ENCODE data around the gene ALK. TPM values are rescaled to one million over a fixed set of nuclear protein-coding genes. Genes with fewer than 3 reads are reported as not detected.

ALK gene
- total and polyA plus RNA-seq, 2 donors = 0.19 to 0.21 TPM

- WGBS = 92% methylated on average over 1 of the region's 1 CpG
- H3K36me3 ChIP-seq (ENCODE audit: control insufficient read depth in 2 of 2, insufficient read depth in 2 of 2, low read length in 1 of 2) = no peaks in the 10 kb centered on the region
- DNase-seq (ENCODE audit: low read depth in 6 of 9, low spot score in 9 of 9) = no peak
- H3K9me3 ChIP-seq (ENCODE audit: control insufficient read depth in 2 of 2, insufficient read depth in 1 of 2, low read length in 1 of 2) = no peaks in the 10 kb centered on the region
- no peaks in the 10 kb centered on the region for H3K27me3 ChIP-seq (ENCODE audit: control insufficient read depth in 2 of 2, insufficient read depth in 1 of 2, low read length in 1 of 2)
- no peak overlapping the region for H3K27ac ChIP-seq (ENCODE audit: low read depth in 1 of 2, low read length in 1 of 2)
- H3K4me3 ChIP-seq (ENCODE audit: low read length in 2 of 2) = no peak overlapping the region
- H3K4me1 ChIP-seq (ENCODE audit: control insufficient read depth in 2 of 2, insufficient read depth in 2 of 2, low read length in 2 of 2) = peaks cover 0 to 2% of the 10 kb centered on the region in 2 donors
These were observed 155.7 kb downstream of the ALK start for GRCh38 chr2:29765721-29766120.

GRCh38 chr2:29763371-29763770 lies 158.0 kb downstream of the ALK start:
- peaks cover 0 to 2% of the 10 kb centered on the region in 2 donors for H3K4me1 ChIP-seq (ENCODE audit: control insufficient read depth in 2 of 2, insufficient read depth in 2 of 2, low read length in 2 of 2)
- WGBS = 60% methylated on average over 3 of the region's 3 CpGs
- H3K4me3 ChIP-seq (ENCODE audit: low read length in 2 of 2) = no peak overlapping the region
- H3K27ac ChIP-seq (ENCODE audit: low read depth in 1 of 2, low read length in 1 of 2) = no peak overlapping the region
- DNase-seq (ENCODE audit: low read depth in 6 of 9, low spot score in 9 of 9) = no peak
- H3K27me3 ChIP-seq (ENCODE audit: control insufficient read depth in 2 of 2, insufficient read depth in 1 of 2, low read length in 1 of 2) = no peaks in the 10 kb centered on the region
- no peaks in the 10 kb centered on the region for H3K36me3 ChIP-seq (ENCODE audit: control insufficient read depth in 2 of 2, insufficient read depth in 2 of 2, low read length in 1 of 2)
- H3K9me3 ChIP-seq (ENCODE audit: control insufficient read depth in 2 of 2, insufficient read depth in 1 of 2, low read length in 1 of 2) = no peaks in the 10 kb centered on the region

GRCh38 chr2:29762239-29762638 lies 159.1 kb downstream of the ALK start:
- H3K27ac ChIP-seq (ENCODE audit: low read depth in 1 of 2, low read length in 1 of 2) = no peak overlapping the region
- WGBS = 94% methylated on average over 5 of the region's 5 CpGs
- H3K36me3 ChIP-seq (ENCODE audit: control insufficient read depth in 2 of 2, insufficient read depth in 2 of 2, low read length in 1 of 2) = no peaks in the 10 kb centered on the region

GRCh38 chr2:29761278-29761677 lies 160.1 kb downstream of the ALK start:
- H3K9me3 ChIP-seq (ENCODE audit: control insufficient read depth in 2 of 2, insufficient read depth in 1 of 2, low read length in 1 of 2) = no peaks in the 10 kb centered on the region
- no peak for DNase-seq (ENCODE audit: low read depth in 6 of 9, low spot score in 9 of 9)
- H3K4me3 ChIP-seq (ENCODE audit: low read length in 2 of 2) = no peak overlapping the region
- no peaks in the 10 kb centered on the region for H3K36me3 ChIP-seq (ENCODE audit: control insufficient read depth in 2 of 2, insufficient read depth in 2 of 2, low read length in 1 of 2)
- no peak overlapping the region for H3K27ac ChIP-seq (ENCODE audit: low read depth in 1 of 2, low read length in 1 of 2)
- peaks cover 0 to 2% of the 10 kb centered on the region in 2 donors for H3K4me1 ChIP-seq (ENCODE audit: control insufficient read depth in 2 of 2, insufficient read depth in 2 of 2, low read length in 2 of 2)
- H3K27me3 ChIP-seq (ENCODE audit: control insufficient read depth in 2 of 2, insufficient read depth in 1 of 2, low read length in 1 of 2) = no peaks in the 10 kb centered on the region
- 87% methylated on average over 1 of the region's 1 CpG for WGBS

More at GRCh38 chr2:29762239-29762638, 159.1 kb downstream of the ALK start:
- no peak for DNase-seq (ENCODE audit: low read depth in 6 of 9, low spot score in 9 of 9)
- Histone ChIP-seq H3K27me3 (ENCODE audit: control insufficient read depth in 2 of 2, insufficient read depth in 1 of 2, low read length in 1 of 2) (no peaks in the 10 kb centered on the region), H3K9me3 (ENCODE audit: control insufficient read depth in 2 of 2, insufficient read depth in 1 of 2, low read length in 1 of 2) (no peaks in the 10 kb centered on the region), H3K4me3 (ENCODE audit: low read length in 2 of 2) (no peak overlapping the region), H3K4me1 (ENCODE audit: control insufficient read depth in 2 of 2, insufficient read depth in 2 of 2, low read length in 2 of 2) (peaks cover 0 to 2% of the 10 kb centered on the region in 2 donors)

- Histone ChIP-seq H3K9me3 (ENCODE audit: control insufficient read depth in 2 of 2, insufficient read depth in 1 of 2, low read length in 1 of 2) (no peaks in the 10 kb centered on the region), H3K27me3 (ENCODE audit: control insufficient read depth in 2 of 2, insufficient read depth in 1 of 2, low read length in 1 of 2) (no peaks in the 10 kb centered on the region), H3K4me3 (ENCODE audit: low read length in 2 of 2) (no peak overlapping the region), H3K36me3 (ENCODE audit: control insufficient read depth in 2 of 2, insufficient read depth in 2 of 2, low read length in 1 of 2) (no peaks in the 10 kb centered on the region), H3K4me1 (ENCODE audit: control insufficient read depth in 2 of 2, insufficient read depth in 2 of 2, low read length in 2 of 2) (peaks cover 0 to 2% of the 10 kb centered on the region in 2 donors), H3K27ac (ENCODE audit: low read depth in 1 of 2, low read length in 1 of 2) (no peak overlapping the region)
- 98% methylated on average over 3 of the region's 3 CpGs for WGBS
- DNase-seq (ENCODE audit: low read depth in 6 of 9, low spot score in 9 of 9) = no peak
These were observed 161.4 kb downstream of the ALK start for GRCh38 chr2:29760008-29760407.

- Histone ChIP-seq H3K9me3 (ENCODE audit: control insufficient read depth in 2 of 2, insufficient read depth in 1 of 2, low read length in 1 of 2) (no peaks in the 10 kb centered on the region), H3K27ac (ENCODE audit: low read depth in 1 of 2, low read length in 1 of 2) (no peak overlapping the region), H3K4me3 (ENCODE audit: low read length in 2 of 2) (no peak overlapping the region), H3K36me3 (ENCODE audit: control insufficient read depth in 2 of 2, insufficient read depth in 2 of 2, low read length in 1 of 2) (no peaks in the 10 kb centered on the region), H3K4me1 (ENCODE audit: control insufficient read depth in 2 of 2, insufficient read depth in 2 of 2, low read length in 2 of 2) (peaks cover 0 to 2% of the 10 kb centered on the region in 2 donors), H3K27me3 (ENCODE audit: control insufficient read depth in 2 of 2, insufficient read depth in 1 of 2, low read length in 1 of 2) (no peaks in the 10 kb centered on the region)
- WGBS = 94% methylated on average over 4 of the region's 4 CpGs
- no peak for DNase-seq (ENCODE audit: low read depth in 6 of 9, low spot score in 9 of 9)
These were observed 162.0 kb downstream of the ALK start for GRCh38 chr2:29759360-29759759.

- Histone ChIP-seq H3K27ac (ENCODE audit: low read depth in 1 of 2, low read length in 1 of 2) (no peak overlapping the region), H3K4me3 (ENCODE audit: low read length in 2 of 2) (no peak overlapping the region), H3K9me3 (ENCODE audit: control insufficient read depth in 2 of 2, insufficient read depth in 1 of 2, low read length in 1 of 2) (no peaks in the 10 kb centered on the region), H3K36me3 (ENCODE audit: control insufficient read depth in 2 of 2, insufficient read depth in 2 of 2, low read length in 1 of 2) (no peaks in the 10 kb centered on the region), H3K4me1 (ENCODE audit: control insufficient read depth in 2 of 2, insufficient read depth in 2 of 2, low read length in 2 of 2) (no peaks in the 10 kb centered on the region), H3K27me3 (ENCODE audit: control insufficient read depth in 2 of 2, insufficient read depth in 1 of 2, low read length in 1 of 2) (no peaks in the 10 kb centered on the region)
- DNase-seq (ENCODE audit: low read depth in 6 of 9, low spot score in 9 of 9) = no peak
- WGBS = 92% methylated on average over 5 of the region's 5 CpGs
These were observed 165.6 kb downstream of the ALK start for GRCh38 chr2:29755829-29756228.

GRCh38 chr2:29755233-29755632 lies 166.2 kb downstream of the ALK start:
- no peaks in the 10 kb centered on the region for H3K27me3 ChIP-seq (ENCODE audit: control insufficient read depth in 2 of 2, insufficient read depth in 1 of 2, low read length in 1 of 2)
- H3K4me3 ChIP-seq (ENCODE audit: low read length in 2 of 2) = no peak overlapping the region
- H3K27ac ChIP-seq (ENCODE audit: low read depth in 1 of 2, low read length in 1 of 2) = no peak overlapping the region
- H3K4me1 ChIP-seq (ENCODE audit: control insufficient read depth in 2 of 2, insufficient read depth in 2 of 2, low read length in 2 of 2) = no peaks in the 10 kb centered on the region
- no peak for DNase-seq (ENCODE audit: low read depth in 6 of 9, low spot score in 9 of 9)
- WGBS = 92% methylated on average over 7 of the region's 7 CpGs
- H3K9me3 ChIP-seq (ENCODE audit: control insufficient read depth in 2 of 2, insufficient read depth in 1 of 2, low read length in 1 of 2) = no peaks in the 10 kb centered on the region
- H3K36me3 ChIP-seq (ENCODE audit: control insufficient read depth in 2 of 2, insufficient read depth in 2 of 2, low read length in 1 of 2) = no peaks in the 10 kb centered on the region

- Histone ChIP-seq H3K9me3 (ENCODE audit: control insufficient read depth in 2 of 2, insufficient read depth in 1 of 2, low read length in 1 of 2) (no peaks in the 10 kb centered on the region), H3K27ac (ENCODE audit: low read depth in 1 of 2, low read length in 1 of 2) (no peak overlapping the region), H3K36me3 (ENCODE audit: control insufficient read depth in 2 of 2, insufficient read depth in 2 of 2, low read length in 1 of 2) (no peaks in the 10 kb centered on the region), H3K4me3 (ENCODE audit: low read length in 2 of 2) (no peak overlapping the region), H3K4me1 (ENCODE audit: control insufficient read depth in 2 of 2, insufficient read depth in 2 of 2, low read length in 2 of 2) (no peaks in the 10 kb centered on the region), H3K27me3 (ENCODE audit: control insufficient read depth in 2 of 2, insufficient read depth in 1 of 2, low read length in 1 of 2) (no peaks in the 10 kb centered on the region)
- DNase-seq (ENCODE audit: low read depth in 6 of 9, low spot score in 9 of 9) = no peak
- WGBS = 77% methylated on average over 8 of the region's 8 CpGs
These were observed 167.5 kb downstream of the ALK start for GRCh38 chr2:29753671-29754444.
